Hematopoietic multipotent progenitor cell treated with erythropoietin and hydrocortisone succinate and interleukin-3 and kit ligand, for 6 days (in vitro differentiated cells): Measurements from ENCODE around the gene PCSK1N.
A peak's percentile ranks its signal among the peaks of the same experiment; 100 is the strongest.
"Not testable (repeated sequence)": the region's sequence is repeated elsewhere in the genome, so short reads cannot be mapped to it uniquely, and the experiment has no call there.

Experiments used
- DNase-seq: peaks from one replicate; pipeline ENCODE4 v3.0.0-alpha.2; 2015

The PCSK1N gene

GRCh38 chrX:48835524-48836329 is at the start of gene PCSK1N:
PCSK1N (minus strand) TSS chrX:48835610; CDS start chrX:48835532, 78 bp downstream.
- no peak for DNase-seq

GRCh38 chrX:48883729-48884128 is 48.3 kb upstream of the PCSK1N start:
- DNase-seq: no peak

- not testable (repeated sequence) for DNase-seq
Observed at GRCh38 chrX:48876944-48877343, 41.5 kb upstream of the PCSK1N start.

GRCh38 chrX:48872017-48872416 is 36.6 kb upstream of the PCSK1N start:
- DNase-seq: not testable (repeated sequence)

- DNase-seq: no peak
Observed at GRCh38 chrX:48864210-48864609, 28.8 kb upstream of the PCSK1N start.

GRCh38 chrX:48854898-48855297 is 19.5 kb upstream of the PCSK1N start:
- DNase-seq: peak; percentile 40

- not testable (repeated sequence) for DNase-seq
Observed at GRCh38 chrX:48854121-48854804, 18.9 kb upstream of the PCSK1N start.

- not testable (repeated sequence) for DNase-seq
Observed at GRCh38 chrX:48853494-48853893, 18.1 kb upstream of the PCSK1N start.

GRCh38 chrX:48852857-48853256 is 17.4 kb upstream of the PCSK1N start:
- DNase-seq: no peak

GRCh38 chrX:48848847-48849246 is 13.4 kb upstream of the PCSK1N start:
- DNase-seq: no peak

GRCh38 chrX:48839686-48840085 is 4.3 kb upstream of the PCSK1N start:
- DNase-seq: no peak

GRCh38 chrX:48834383-48834709 is 1.1 kb downstream of the PCSK1N start:
- DNase-seq: no peak

GRCh38 chrX:48833542-48834138 is 1.8 kb downstream of the PCSK1N start:
- peak; percentile 44 for DNase-seq

GRCh38 chrX:48831909-48832291 is 3.5 kb downstream of the PCSK1N start:
- DNase-seq: no peak

- DNase-seq: no peak
Observed at GRCh38 chrX:48831136-48831908, 4.1 kb downstream of the PCSK1N start.

GRCh38 chrX:48829016-48829735 is 6.2 kb downstream of the PCSK1N start:
- no peak for DNase-seq

- no peak for DNase-seq
Observed at GRCh38 chrX:48827654-48827968, 7.8 kb downstream of the PCSK1N start.

- DNase-seq: no peak
Observed at GRCh38 chrX:48826876-48827653, 8.3 kb downstream of the PCSK1N start.

- DNase-seq: peak; percentile 32
Observed at GRCh38 chrX:48826135-48826875, 9.1 kb downstream of the PCSK1N start, which contains the start of gene ERAS. ERAS (plus strand) TSS chrX:48826513; CDS start chrX:48829124, 2,611 bp downstream.

- no peak for DNase-seq
Observed at GRCh38 chrX:48824066-48824465, 11.3 kb downstream of the PCSK1N start.

- DNase-seq: no peak
Observed at GRCh38 chrX:48823053-48823452, 12.4 kb downstream of the PCSK1N start.
